Testis (tissue), 3 donors: ENCODE results near the gene CPVL. TPM values are rescaled to one million over a fixed set of nuclear protein-coding genes. Genes with fewer than 3 reads are reported as not detected.

ENCODE experiments used
- DNase-seq: peaks from one replicate; pipeline ENCODE4 v3.0.0-alpha.2; 2019
- H3K27ac ChIP-seq, 2 donors: fragments of 200-600 bp; sonication (generic); one replicate each; pipeline ENCODE4 v1.5.1; 2019
- H3K27me3 ChIP-seq: fragments of 200-600 bp; sonication (generic); one replicate; pipeline ENCODE4 v1.5.1; 2019
- H3K36me3 ChIP-seq: fragments of 200-600 bp; sonication (generic); one replicate; pipeline ENCODE4 v1.5.1; 2017; ENCODE audit warnings: low read depth; ENCODE audit errors: missing control alignments
- H3K4me1 ChIP-seq: fragments of 200-600 bp; sonication (generic); one replicate; pipeline ENCODE4 v1.5.1; 2019
- H3K4me3 ChIP-seq, 2 donors: fragments of 200-600 bp; sonication (generic); one replicate each; pipeline ENCODE4 v1.5.1; 2017 to 2019
- H3K9me3 ChIP-seq: fragments of 200-600 bp; sonication (generic); one replicate; pipeline ENCODE4 v1.5.1; 2017
- CTCF ChIP-seq, 3 experiments: fragments of 450-650 bp in 2 of 3; fragments of 200-600 bp in 1 of 3; sonication (generic) in 1 of 3; IDR thresholded peaks; one replicate each; pipeline ENCODE4 v1.5.1; 2016 to 2019; ENCODE audit warnings: antibody characterized with exemption in 3 of 3, mild to moderate bottlenecking in 2 of 3, moderate library complexity in 1 of 3
- POLR2A ChIP-seq: fragments of 450-650 bp; IDR thresholded peaks from one replicate; pipeline ENCODE4 v1.6.1; 2017; ENCODE audit warnings: antibody characterized with exemption, mild to moderate bottlenecking, moderate library complexity
- WGBS, 2 donors: methylation state at CpG; one replicate each; pipeline ENCODE4 v1.1.5; 2018; 5-methylcytosine and 5-hydroxymethylcytosine counted together
- intact Hi-C: fragments of 100-400 bp; cut with DNase I; formaldehyde crosslinking; loops from one replicate; pipeline ENCODE4 v1.15.1; 2023; ENCODE audit warnings: low total_unique reads
- polyA plus RNA-seq: library from polyadenylated mRNA; stranded (reverse); fragments of 350-450 nt; fragmentation: Illumina TruSeq; extraction: RNeasy Lipid Tissue Mini Kit (QIAGEN cat#74804); gene quantifications from one replicate; pipeline ENCODE4 v1.2.3, GENCODE V29; 2014; ENCODE audit warnings: low read depth, low replicate concordance; ENCODE audit not compliant: insufficient read depth
- total RNA-seq, 2 donors: library from RNA; depleted of rRNA; stranded (reverse); fragments of >200 nt; gene quantifications; one replicate each; pipeline ENCODE4 v1.2.3, GENCODE V29; 2016

Gene CPVL
- total and polyA plus RNA-seq, 3 donors from 2014 or later, result 26.6 to 55.1 (median 51.1) TPM

- intact Hi-C loops, result loop anchor here (5.0 kb wide), 1 partner anchor 178 kb away; no protein-coding TSS in a partner anchor
- Histone ChIP-seq H3K9me3 (no peaks in the 10 kb centered on the region), H3K4me1 (no peaks in the 10 kb centered on the region), H3K36me3 (no peaks in the 10 kb centered on the region), H3K4me3 (no peak overlapping the region), H3K27me3 (no peaks in the 10 kb centered on the region), H3K27ac (no peak overlapping the region)
- DNase-seq, result no peak
- TF ChIP-seq POLR2A, result no peak
- TF ChIP-seq CTCF (IDR thresholded peaks at IDR 0.05), result no peak
- WGBS, 2 donors, result 91 to 93% methylated on average over 4 of the region's 4 CpGs
Measured at GRCh38 chr7:29105191-29105590, 41.1 kb downstream of the CPVL start.

GRCh38 chr7:29102558-29103151 lies 43.7 kb downstream of the CPVL start:
- intact Hi-C loops, result no loop called here
- TF ChIP-seq CTCF (IDR thresholded peaks at IDR 0.05), result peak; percentile 45 to 64 (median 54)
- no peak for TF ChIP-seq POLR2A
- Histone ChIP-seq H3K9me3 (no peaks in the 10 kb centered on the region), H3K4me3 (no peak overlapping the region), H3K27me3 (no peaks in the 10 kb centered on the region), H3K27ac (no peak overlapping the region), H3K36me3 (no peaks in the 10 kb centered on the region), H3K4me1 (no peaks in the 10 kb centered on the region)
- WGBS, 2 donors, result 20 to 43% methylated on average over 7 of the region's 7 CpGs
- peak; percentile 64 for DNase-seq

GRCh38 chr7:29100924-29101323 lies 45.4 kb downstream of the CPVL start:
- TF ChIP-seq CTCF (IDR thresholded peaks at IDR 0.05), result no peak
- no peak for TF ChIP-seq POLR2A
- no peaks in the 10 kb centered on the region for H3K4me1 ChIP-seq
- intact Hi-C loops, result no loop called here
- no peak overlapping the region for H3K27ac ChIP-seq
- no peaks in the 10 kb centered on the region for H3K36me3 ChIP-seq
- 74 to 85% methylated on average over 1 of the region's 1 CpG for WGBS, 2 donors
- no peaks in the 10 kb centered on the region for H3K27me3 ChIP-seq
- DNase-seq, result no peak
- H3K9me3 ChIP-seq, result no peaks in the 10 kb centered on the region
- no peak overlapping the region for H3K4me3 ChIP-seq

GRCh38 chr7:29099896-29100847 lies 46.2 kb downstream of the CPVL start:
- TF ChIP-seq POLR2A, result no peak
- TF ChIP-seq CTCF (IDR thresholded peaks at IDR 0.05), result no peak
- no peaks in the 10 kb centered on the region for H3K4me1 ChIP-seq
- H3K27ac ChIP-seq, result no peak overlapping the region
- H3K27me3 ChIP-seq, result no peaks in the 10 kb centered on the region
- no peaks in the 10 kb centered on the region for H3K9me3 ChIP-seq
- no peaks in the 10 kb centered on the region for H3K36me3 ChIP-seq
- DNase-seq, result no peak
- no peak overlapping the region for H3K4me3 ChIP-seq
- WGBS, 2 donors, result 78 to 82% methylated on average over 5 of the region's 5 CpGs
- intact Hi-C loops, result no loop called here
